OCI-LY7 (cell line): ENCODE measurements around the gene ACOT11. TPM values are rescaled to one million over a fixed set of nuclear protein-coding genes. Genes with fewer than 3 reads are reported as not detected.

Experiments
- BruUV-seq: library from RNA; stranded (reverse); fragments of 400-500 nt; replicated peaks from 2 replicates; lab custom pipeline; 2021; lab: Mats Ljungman, UMichigan
- CTCF ChIA-PET: fragments of 300-600 bp; sonication (Branson Sonifier 250); formaldehyde crosslinking; loops from one replicate; lab custom pipeline; 2022; ENCODE audit warnings: antibody characterized with exemption; ENCODE audit not compliant: unreplicated experiment; lab: Charles Lee
- POLR2A ChIA-PET: fragments of 300-600 bp; sonication (Branson Sonifier 250); formaldehyde crosslinking; loops from one replicate; lab custom pipeline; 2022; ENCODE audit warnings: antibody characterized with exemption; lab: Charles Lee
- DNase-seq: peaks from one replicate; pipeline ENCODE4 v3.0.0-alpha.2; 2015; ENCODE audit warnings: low spot score
- H2AFZ ChIP-seq: fragments of 200-600 bp; sonication (generic), shearing (Covaris generic); 2 replicates; pipeline ENCODE4 v1.6.1; 2014; ENCODE audit warnings: mild to moderate bottlenecking, antibody characterized with exemption, low read length, moderate library complexity
- H3K27ac ChIP-seq: fragments of 200-600 bp; sonication (generic); 2 replicates; pipeline ENCODE4 v1.5.1; 2014; ENCODE audit warnings: mixed run types, low read depth, mild to moderate bottlenecking, moderate library complexity, low read length, inconsistent platforms; ENCODE audit not compliant: poor library complexity, severe bottlenecking
- H3K36me3 ChIP-seq: fragments of 200-600 bp; sonication (generic); 2 replicates; pipeline ENCODE4 v1.6.1; 2014; ENCODE audit warnings: mild to moderate bottlenecking, antibody characterized with exemption, low read length, moderate library complexity, mixed read lengths; ENCODE audit not compliant: insufficient read depth
- H3K4me1 ChIP-seq: fragments of 200-600 bp; sonication (generic); 2 replicates; pipeline ENCODE4 v1.5.1; 2014; ENCODE audit warnings: mild to moderate bottlenecking, low read length; ENCODE audit not compliant: insufficient read depth, poor library complexity, severe bottlenecking
- H3K4me2 ChIP-seq: fragments of 200-600 bp; sonication (generic); 2 replicates; pipeline ENCODE4 v1.6.1; 2014; ENCODE audit warnings: mild to moderate bottlenecking, low read length
- H3K4me3 ChIP-seq: fragments of 200-600 bp; sonication (generic); 2 replicates; pipeline ENCODE4 v1.5.1; 2014; ENCODE audit warnings: mild to moderate bottlenecking, low read depth, low read length; ENCODE audit not compliant: poor library complexity, severe bottlenecking
- H3K79me2 ChIP-seq: fragments of 200-600 bp; sonication (generic); 2 replicates; pipeline ENCODE4 v1.6.1; 2016; ENCODE audit warnings: low read depth, mild to moderate bottlenecking, low read length, moderate library complexity, mixed read lengths; ENCODE audit not compliant: insufficient read depth
- H3K9me2 ChIP-seq: fragments of 200-600 bp; sonication (generic); 2 replicates; pipeline ENCODE4 v1.6.1; 2016; ENCODE audit warnings: mild to moderate bottlenecking, low read length, mixed read lengths; ENCODE audit not compliant: insufficient read depth
- H3K9me3 ChIP-seq: fragments of 200-600 bp; sonication (generic); 2 replicates; pipeline ENCODE4 v1.6.1; 2014; ENCODE audit warnings: mild to moderate bottlenecking, mixed run types, low read length, mixed read lengths
- H4K20me1 ChIP-seq: fragments of 200-600 bp; sonication (generic); 2 replicates; pipeline ENCODE4 v1.6.1; 2014; ENCODE audit warnings: mild to moderate bottlenecking, antibody characterized with exemption, low read length, moderate library complexity, mixed read lengths; ENCODE audit not compliant: insufficient read depth
- EZH2phosphoT487 ChIP-seq: fragments of 200-600 bp; sonication (generic); IDR thresholded peaks from 2 replicates; pipeline ENCODE4 v1.6.1; 2018; ENCODE audit warnings: low read depth, borderline replicate concordance, mild to moderate bottlenecking, mixed run types, antibody characterized with exemption, low read length, moderate library complexity, mixed read lengths
- intact Hi-C: fragments of 100-400 bp; cut with micrococcal nuclease; formaldehyde crosslinking; loops from one replicate; pipeline ENCODE4 v1.10.0; 2022; ENCODE audit not compliant: unreplicated experiment
- total RNA-seq, 2 experiments: library from RNA; depleted of rRNA in 1 of 2; stranded (reverse); fragments of >200 nt in 1 of 2; shearing (Covaris generic) in 1 of 2; gene quantifications; 2 replicates each; pipeline ENCODE4 v1.2.3, GENCODE V29; 2014 to 2022
- TF ChIP-seq, protein P1 (sequence below): fragments of 200-600 bp; sonication (generic); conservative IDR thresholded peaks from 2 replicates; pipeline ENCODE4 v1.5.1; 2014; ENCODE audit warnings: mild to moderate bottlenecking, antibody characterized with exemption, low read length, moderate library complexity, mixed read lengths

ACOT11 gene
- total RNA-seq, 2 experiments from 2014 or later: not detected

GRCh38 chr1:54516249-54516920 lies 31.6 kb upstream of the ACOT11 start:
- H3K9me3 ChIP-seq: no peaks in the 10 kb centered on the region
- no peaks in the 10 kb centered on the region for H4K20me1 ChIP-seq
- ChIA-PET CTCF (no interaction called here), POLR2A (interaction anchor here (0.7 to 2.1 kb wide), 3 partner anchors 34 to 447 kb away, joined by 3 to 5 read pairs (median 3); no protein-coding TSS in a partner anchor)
- H3K27ac ChIP-seq: no peak overlapping the region
- H3K79me2 ChIP-seq: no peaks in the 10 kb centered on the region
- no peak overlapping the region for H3K4me3 ChIP-seq
- H2AFZ ChIP-seq: no peak overlapping the region
- no peaks in the 10 kb centered on the region for H3K4me1 ChIP-seq
- TF ChIP-seq, protein P1, sequence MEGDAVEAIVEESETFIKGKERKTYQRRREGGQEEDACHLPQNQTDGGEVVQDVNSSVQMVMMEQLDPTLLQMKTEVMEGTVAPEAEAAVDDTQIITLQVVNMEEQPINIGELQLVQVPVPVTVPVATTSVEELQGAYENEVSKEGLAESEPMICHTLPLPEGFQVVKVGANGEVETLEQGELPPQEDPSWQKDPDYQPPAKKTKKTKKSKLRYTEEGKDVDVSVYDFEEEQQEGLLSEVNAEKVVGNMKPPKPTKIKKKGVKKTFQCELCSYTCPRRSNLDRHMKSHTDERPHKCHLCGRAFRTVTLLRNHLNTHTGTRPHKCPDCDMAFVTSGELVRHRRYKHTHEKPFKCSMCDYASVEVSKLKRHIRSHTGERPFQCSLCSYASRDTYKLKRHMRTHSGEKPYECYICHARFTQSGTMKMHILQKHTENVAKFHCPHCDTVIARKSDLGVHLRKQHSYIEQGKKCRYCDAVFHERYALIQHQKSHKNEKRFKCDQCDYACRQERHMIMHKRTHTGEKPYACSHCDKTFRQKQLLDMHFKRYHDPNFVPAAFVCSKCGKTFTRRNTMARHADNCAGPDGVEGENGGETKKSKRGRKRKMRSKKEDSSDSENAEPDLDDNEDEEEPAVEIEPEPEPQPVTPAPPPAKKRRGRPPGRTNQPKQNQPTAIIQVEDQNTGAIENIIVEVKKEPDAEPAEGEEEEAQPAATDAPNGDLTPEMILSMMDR: no peak
- no peak for TF ChIP-seq EZH2phosphoT487
- intact Hi-C loops: no loop called here
- no TSS peak for BruUV-seq
- H3K9me2 ChIP-seq: no peaks in the 10 kb centered on the region
- no peak for DNase-seq
- no peaks in the 10 kb centered on the region for H3K36me3 ChIP-seq
- H3K4me2 ChIP-seq: no peak overlapping the region

DNA sequence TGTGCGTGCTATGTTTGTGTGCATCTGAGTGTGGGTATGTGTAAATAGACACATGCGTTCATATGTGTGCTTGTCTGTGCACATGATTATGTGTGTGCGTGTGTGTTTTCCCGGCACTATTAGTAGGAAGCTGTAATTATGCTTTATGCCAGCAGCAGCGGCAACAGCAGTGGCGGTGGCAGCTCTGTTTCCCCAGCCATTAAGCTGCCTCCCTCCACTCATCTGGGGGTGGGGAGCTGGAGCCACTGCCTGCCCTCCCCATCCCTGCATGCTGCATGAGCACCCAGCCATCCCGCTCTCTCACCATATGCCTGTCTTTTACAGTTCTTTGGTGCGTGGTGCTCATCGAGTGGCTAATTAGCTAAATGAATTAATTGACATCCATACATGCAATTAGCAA lies 30.5 kb upstream of the ACOT11 start:
- ChIA-PET CTCF (no interaction called here), POLR2A (interaction anchor here (0.6 kb wide), 1 partner anchor 371 kb away, joined by 8 read pairs; no protein-coding TSS in a partner anchor)

More for the DNA sequence above, 30.5 kb upstream of the ACOT11 start:
- H3K4me2 ChIP-seq: no peak overlapping the region
- TF ChIP-seq EZH2phosphoT487: no peak
- TF ChIP-seq, protein P1: no peak
- no peaks in the 10 kb centered on the region for H3K9me3 ChIP-seq
- no peaks in the 10 kb centered on the region for H3K9me2 ChIP-seq
- intact Hi-C loops: no loop called here
- H3K4me1 ChIP-seq: no peaks in the 10 kb centered on the region
- H3K36me3 ChIP-seq: no peaks in the 10 kb centered on the region
- no peak overlapping the region for H3K4me3 ChIP-seq
- no peaks in the 10 kb centered on the region for H3K79me2 ChIP-seq
- H3K27ac ChIP-seq: no peak overlapping the region
- no TSS peak for BruUV-seq
- no peak for DNase-seq
- no peak overlapping the region for H2AFZ ChIP-seq
- H4K20me1 ChIP-seq: no peaks in the 10 kb centered on the region
